ENCODE results near the gene TRPM4.

Gene TRPM4

GRCh38 chr19:49231804-49232203, 74.2 kb downstream of the TRPM4 start:
- Histone ChIP-seq H3K36me3 (ENCODE audit: low read depth) (no peaks in the 10 kb centered on the region), H3K4me3 (ENCODE audit: severe bottlenecking) (no peak overlapping the region), H3K4me1 (ENCODE audit: insufficient read depth, poor library complexity, severe bottlenecking) (no peaks in the 10 kb centered on the region), H3K27me3 (ENCODE audit: insufficient read depth, poor library complexity, severe bottlenecking) (no peaks in the 10 kb centered on the region), H3K9me3 (ENCODE audit: severe bottlenecking) (no peaks in the 10 kb centered on the region), H3K27ac (ENCODE audit: poor library complexity, severe bottlenecking) (no peak overlapping the region)
- DNase-seq (ENCODE audit: low spot score) (no peak), ATAC-seq (ENCODE audit: low read depth) (no peak)
- TF ChIP-seq CTCF (IDR thresholded peaks at IDR 0.05; ENCODE audit: poor library complexity, severe bottlenecking) = no peak

DNA sequence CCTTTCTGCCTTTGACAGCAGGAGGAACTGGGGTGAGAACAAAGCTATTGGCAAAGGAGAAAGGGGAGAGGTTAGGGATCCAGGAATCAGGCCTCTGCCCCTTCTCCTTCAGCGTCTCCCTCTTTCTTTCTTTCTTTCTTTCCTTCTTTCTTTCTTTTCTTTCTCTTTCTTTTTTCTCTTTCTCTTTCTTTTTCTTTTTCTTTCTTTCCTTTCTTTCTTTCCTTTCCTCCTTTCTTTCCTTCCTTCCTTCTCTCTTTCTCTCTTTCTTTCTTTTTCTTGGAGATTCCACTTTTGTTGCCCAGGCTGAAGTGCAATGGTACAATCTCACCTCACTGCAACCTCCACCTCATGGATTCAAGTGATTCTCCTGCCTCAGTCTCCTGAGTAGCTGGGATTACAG, 75.6 kb downstream of the TRPM4 start:
- Histone ChIP-seq H3K9me3 (ENCODE audit: severe bottlenecking) (no peaks in the 10 kb centered on the region), H3K36me3 (ENCODE audit: low read depth) (no peaks in the 10 kb centered on the region), H3K4me1 (ENCODE audit: insufficient read depth, poor library complexity, severe bottlenecking) (no peaks in the 10 kb centered on the region), H3K27me3 (ENCODE audit: insufficient read depth, poor library complexity, severe bottlenecking) (no peaks in the 10 kb centered on the region), H3K4me3 (ENCODE audit: severe bottlenecking) (no peak overlapping the region), H3K27ac (ENCODE audit: poor library complexity, severe bottlenecking) (no peak overlapping the region)
- ATAC-seq (ENCODE audit: low read depth) = no peak
- no peak for DNase-seq (ENCODE audit: low spot score)
- TF ChIP-seq CTCF (IDR thresholded peaks at IDR 0.05; ENCODE audit: poor library complexity, severe bottlenecking) = no peak

GRCh38 chr19:49241769-49242168, 84.2 kb downstream of the TRPM4 start:
- H3K27ac ChIP-seq (ENCODE audit: poor library complexity, severe bottlenecking) = no peak overlapping the region
- no peaks in the 10 kb centered on the region for H3K36me3 ChIP-seq (ENCODE audit: low read depth)
- H3K9me3 ChIP-seq (ENCODE audit: severe bottlenecking) = no peaks in the 10 kb centered on the region
- H3K4me3 ChIP-seq (ENCODE audit: severe bottlenecking) = no peak overlapping the region
- ATAC-seq (ENCODE audit: low read depth) = no peak
- DNase-seq (ENCODE audit: low spot score) = no peak
- TF ChIP-seq CTCF (IDR thresholded peaks at IDR 0.05; ENCODE audit: poor library complexity, severe bottlenecking) = no peak
- H3K27me3 ChIP-seq (ENCODE audit: insufficient read depth, poor library complexity, severe bottlenecking) = no peaks in the 10 kb centered on the region
- H3K4me1 ChIP-seq (ENCODE audit: insufficient read depth, poor library complexity, severe bottlenecking) = no peaks in the 10 kb centered on the region

- H3K27ac ChIP-seq (ENCODE audit: poor library complexity, severe bottlenecking) = no peak overlapping the region
- DNase-seq (ENCODE audit: low spot score) (no peak), ATAC-seq (ENCODE audit: low read depth) (no peak)
- H3K27me3 ChIP-seq (ENCODE audit: insufficient read depth, poor library complexity, severe bottlenecking) = no peaks in the 10 kb centered on the region
- H3K4me1 ChIP-seq (ENCODE audit: insufficient read depth, poor library complexity, severe bottlenecking) = no peaks in the 10 kb centered on the region
- TF ChIP-seq CTCF (IDR thresholded peaks at IDR 0.05; ENCODE audit: poor library complexity, severe bottlenecking) = no peak
- H3K36me3 ChIP-seq (ENCODE audit: low read depth) = no peaks in the 10 kb centered on the region
- no peak overlapping the region for H3K4me3 ChIP-seq (ENCODE audit: severe bottlenecking)
- no peaks in the 10 kb centered on the region for H3K9me3 ChIP-seq (ENCODE audit: severe bottlenecking)
Observed at GRCh38 chr19:49243129-49243528, 85.5 kb downstream of the TRPM4 start.

GRCh38 chr19:49243726-49244125, 86.1 kb downstream of the TRPM4 start:
- no peaks in the 10 kb centered on the region for H3K36me3 ChIP-seq (ENCODE audit: low read depth)
- TF ChIP-seq CTCF (IDR thresholded peaks at IDR 0.05; ENCODE audit: poor library complexity, severe bottlenecking) = no peak
- H3K27me3 ChIP-seq (ENCODE audit: insufficient read depth, poor library complexity, severe bottlenecking) = no peaks in the 10 kb centered on the region
- H3K9me3 ChIP-seq (ENCODE audit: severe bottlenecking) = no peaks in the 10 kb centered on the region
- DNase-seq (ENCODE audit: low spot score) (no peak), ATAC-seq (ENCODE audit: low read depth) (no peak)
- no peak overlapping the region for H3K27ac ChIP-seq (ENCODE audit: poor library complexity, severe bottlenecking)
- H3K4me1 ChIP-seq (ENCODE audit: insufficient read depth, poor library complexity, severe bottlenecking) = no peaks in the 10 kb centered on the region
- H3K4me3 ChIP-seq (ENCODE audit: severe bottlenecking) = no peak overlapping the region
